K562 (cell line): ENCODE results near the gene LRRC4B. TPM values are rescaled to one million over a fixed set of nuclear protein-coding genes. Genes with fewer than 3 reads are reported as not detected.

Experiments used
- CBX2 ChIP-seq: fragments of 200-600 bp; sonication (generic); IDR thresholded peaks from one replicate; pipeline ENCODE4 v1.6.1; 2012; ENCODE audit warnings: mild to moderate bottlenecking, low read length, inconsistent platforms; ENCODE audit not compliant: insufficient read depth, poor library complexity, severe bottlenecking
- CTBP1 ChIP-seq: fragments of 450-650 bp; IDR thresholded peaks from 2 replicates; pipeline ENCODE4 v1.6.1; 2016; ENCODE audit warnings: borderline replicate concordance
- CTCF ChIP-seq, 3 experiments: IDR thresholded peaks in 2 of 3; conservative IDR thresholded peaks in 1 of 3; 2 replicates each; pipeline ENCODE4 v1.5.1; 2011 to 2012; ENCODE audit warnings: low read length in 3 of 3, mild to moderate bottlenecking in 3 of 3, control low read depth in 2 of 3, improper control_type of control experiment in 1 of 3, inconsistent platforms in 1 of 3, low read depth in 1 of 3, mixed read lengths in 1 of 3, moderate library complexity in 1 of 3; ENCODE audit not compliant: insufficient read depth in 2 of 3
- ELK1 ChIP-seq: sonication (generic); formaldehyde crosslinking; IDR thresholded peaks from 2 replicates; pipeline ENCODE4 v1.8.1; 2022; ENCODE audit warnings: missing genetic modification reagents
- EZH2 ChIP-seq: IDR thresholded peaks from 2 replicates; pipeline ENCODE4 v1.6.1; 2012; ENCODE audit warnings: low read depth, mild to moderate bottlenecking, inconsistent platforms, low read length, borderline replicate concordance
- FOS ChIP-seq: IDR thresholded peaks from 3 replicates; pipeline ENCODE4 v1.6.1; 2011; ENCODE audit not compliant: insufficient read length; ENCODE audit errors: extremely low read depth
- FOXP4 ChIP-seq: sonication (generic); formaldehyde crosslinking; IDR thresholded peaks from 2 replicates; pipeline ENCODE4 v1.8.0; 2022; ENCODE audit warnings: mild to moderate bottlenecking, missing genetic modification reagents, borderline replicate concordance
- GTF3C2 ChIP-seq: IDR thresholded peaks from 3 replicates; pipeline ENCODE4 v1.6.1; 2011; ENCODE audit warnings: borderline replicate concordance, mild to moderate bottlenecking, moderate library complexity; ENCODE audit not compliant: insufficient read length; ENCODE audit errors: extremely low read depth
- HDAC2 ChIP-seq: fragments of 450-650 bp; IDR thresholded peaks from 2 replicates; pipeline ENCODE4 v1.6.1; 2016; ENCODE audit warnings: mild to moderate bottlenecking
- MXI1 ChIP-seq: IDR thresholded peaks from 2 replicates; pipeline ENCODE4 v1.6.1; 2011; ENCODE audit warnings: low read depth, mild to moderate bottlenecking, improper control_type of control experiment, low read length
- SOX6 ChIP-seq: fragments of 450-650 bp; IDR thresholded peaks from 2 replicates; pipeline ENCODE4 v1.6.1; 2014; ENCODE audit warnings: mild to moderate bottlenecking
- TAF1 ChIP-seq: IDR thresholded peaks from 2 replicates; pipeline ENCODE4 v1.6.1; 2011; ENCODE audit warnings: mild to moderate bottlenecking, low read length, moderate library complexity; ENCODE audit not compliant: insufficient read depth, control insufficient read depth, severe bottlenecking; ENCODE audit errors: extremely low read depth
- TFAM ChIP-seq: fragments of 250-450 bp; sonication (Bioruptor Pico); conservative IDR thresholded peaks from 2 replicates; pipeline ENCODE4 v1.5.0; 2021; ENCODE audit warnings: mild to moderate bottlenecking, moderate library complexity
- USF1 ChIP-seq: sonication (generic); formaldehyde crosslinking; IDR thresholded peaks from 2 replicates; pipeline ENCODE4 v1.9.0; 2022; ENCODE audit warnings: mild to moderate bottlenecking, missing genetic modification reagents
- ZFP36 ChIP-seq: fragments of 150-350 bp; IDR thresholded peaks from 2 replicates; pipeline ENCODE4 v1.6.1; 2018; ENCODE audit warnings: low read length, low read depth; ENCODE audit not compliant: partially characterized antibody
- ZNF134 ChIP-seq: fragments of 250-450 bp; sonication (Bioruptor Pico); conservative IDR thresholded peaks from 2 replicates; pipeline ENCODE4 v1.4.0; 2020
- ZNF408 ChIP-seq: fragments of 250-450 bp; sonication (Bioruptor Pico); IDR thresholded peaks from 2 replicates; pipeline ENCODE4 v1.4.0; 2020; ENCODE audit warnings: low read depth, mild to moderate bottlenecking, moderate library complexity
- ZNF507 ChIP-seq: conservative IDR thresholded peaks from 2 replicates; pipeline ENCODE4 v1.6.1; 2017; ENCODE audit warnings: missing genetic modification characterization, missing compliant biosample characterization
- ZNF561 ChIP-seq: fragments of 450-650 bp; formaldehyde crosslinking; conservative IDR thresholded peaks from 2 replicates; pipeline ENCODE4 v1.4.0; 2020; ENCODE audit warnings: mild to moderate bottlenecking, moderate library complexity
- polyA plus RNA-seq, 8 experiments: library from polyadenylated mRNA; depleted of rRNA in 4 of 8; stranded (reverse) in 5 of 8; unstranded in 3 of 8; fragments of >200 nt; fragmentation: Nextera tagmentation in 2 of 8; fragmentation: Illumina TruSeq in 1 of 8; extraction: Ambion mirVana in 2 of 8; extraction: Trizol in 1 of 8; gene quantifications; 2 replicates each; pipeline versions ENCODE4 v1.2.1 to v1.2.3, GENCODE V29; 2011 to 2014; ENCODE audit warnings: inconsistent platforms in 1 of 8, missing spikeins in 1 of 8
- total RNA-seq, 7 experiments: library from RNA; depleted of rRNA in 6 of 7; stranded (reverse); fragments of >200 nt in 6 of 7; fragmentation: Illumina TruSeq in 2 of 7; extraction: Trizol in 2 of 7; gene quantifications; 2 replicates each; pipeline versions ENCODE4 v1.2.1 to v1.2.3, GENCODE V29; 2011 to 2021; ENCODE audit warnings: low replicate concordance in 1 of 7

LRRC4B gene
- total and polyA plus RNA-seq, 9 of the 15 experiments (the other 6 are each of a cell fraction or from before 2014, with no cell fraction given): 0.18 to 9.6 (median 2.9) TPM; not detected in 2

GRCh38 chr19:50601407-50602088, 33.3 kb upstream of the LRRC4B start (continued):
- no peak for TF ChIP-seq GTF3C2
- peak; percentile 93 for TF ChIP-seq CTBP1
- TF ChIP-seq ZNF408: no peak
- TF ChIP-seq SOX6: peak; percentile 96
- TF ChIP-seq EZH2: no peak
- peak; percentile 44 for TF ChIP-seq FOS
- no peak for TF ChIP-seq ZNF134 (CRISPR knock-in tag)
- no peak for TF ChIP-seq CTCF (IDR thresholded peaks at IDR 0.05 in 2 of 3, conservative IDR thresholded peaks at IDR 0.05 in 1 of 3; ENCODE audit: insufficient read depth in 2 of 3, low read depth in 1 of 3, low read length in 3 of 3)
- TF ChIP-seq TAF1: no peak
- no peak for TF ChIP-seq CBX2
- no peak for TF ChIP-seq ZFP36
- no peak for TF ChIP-seq MXI1
- TF ChIP-seq ELK1: no peak
- TF ChIP-seq HDAC2: peak; percentile 96
- TF ChIP-seq TFAM (CRISPR knock-in tag): no peak
- TF ChIP-seq ZNF507 (tag): no peak
- no peak for TF ChIP-seq FOXP4 (CRISPR knock-in tag)
- TF ChIP-seq ZNF561 (CRISPR knock-in tag): no peak
- no peak for TF ChIP-seq USF1
